OCI-LY7 (cell line): ENCODE measurements around the gene STXBP5. TPM values are rescaled to one million over a fixed set of nuclear protein-coding genes. Genes with fewer than 3 reads are reported as not detected.

Experiments
- BruUV-seq: library from RNA; stranded (reverse); fragments of 400-500 nt; replicated peaks from 2 replicates; lab custom pipeline; 2021; lab: Mats Ljungman, UMichigan
- CTCF ChIA-PET: fragments of 300-600 bp; sonication (Branson Sonifier 250); formaldehyde crosslinking; loops from one replicate; lab custom pipeline; 2022; ENCODE audit warnings: antibody characterized with exemption; ENCODE audit not compliant: unreplicated experiment; lab: Charles Lee
- POLR2A ChIA-PET: fragments of 300-600 bp; sonication (Branson Sonifier 250); formaldehyde crosslinking; loops from one replicate; lab custom pipeline; 2022; ENCODE audit warnings: antibody characterized with exemption; lab: Charles Lee
- DNase-seq: peaks from one replicate; pipeline ENCODE4 v3.0.0-alpha.2; 2015; ENCODE audit warnings: low spot score
- H2AFZ ChIP-seq: fragments of 200-600 bp; sonication (generic), shearing (Covaris generic); 2 replicates; pipeline ENCODE4 v1.6.1; 2014; ENCODE audit warnings: mild to moderate bottlenecking, antibody characterized with exemption, low read length, moderate library complexity
- H3K27ac ChIP-seq: fragments of 200-600 bp; sonication (generic); 2 replicates; pipeline ENCODE4 v1.5.1; 2014; ENCODE audit warnings: mixed run types, low read depth, mild to moderate bottlenecking, moderate library complexity, low read length, inconsistent platforms; ENCODE audit not compliant: poor library complexity, severe bottlenecking
- H3K36me3 ChIP-seq: fragments of 200-600 bp; sonication (generic); 2 replicates; pipeline ENCODE4 v1.6.1; 2014; ENCODE audit warnings: mild to moderate bottlenecking, antibody characterized with exemption, low read length, moderate library complexity, mixed read lengths; ENCODE audit not compliant: insufficient read depth
- H3K4me1 ChIP-seq: fragments of 200-600 bp; sonication (generic); 2 replicates; pipeline ENCODE4 v1.5.1; 2014; ENCODE audit warnings: mild to moderate bottlenecking, low read length; ENCODE audit not compliant: insufficient read depth, poor library complexity, severe bottlenecking
- H3K4me2 ChIP-seq: fragments of 200-600 bp; sonication (generic); 2 replicates; pipeline ENCODE4 v1.6.1; 2014; ENCODE audit warnings: mild to moderate bottlenecking, low read length
- H3K4me3 ChIP-seq: fragments of 200-600 bp; sonication (generic); 2 replicates; pipeline ENCODE4 v1.5.1; 2014; ENCODE audit warnings: mild to moderate bottlenecking, low read depth, low read length; ENCODE audit not compliant: poor library complexity, severe bottlenecking
- H3K79me2 ChIP-seq: fragments of 200-600 bp; sonication (generic); 2 replicates; pipeline ENCODE4 v1.6.1; 2016; ENCODE audit warnings: low read depth, mild to moderate bottlenecking, low read length, moderate library complexity, mixed read lengths; ENCODE audit not compliant: insufficient read depth
- H3K9me2 ChIP-seq: fragments of 200-600 bp; sonication (generic); 2 replicates; pipeline ENCODE4 v1.6.1; 2016; ENCODE audit warnings: mild to moderate bottlenecking, low read length, mixed read lengths; ENCODE audit not compliant: insufficient read depth
- H3K9me3 ChIP-seq: fragments of 200-600 bp; sonication (generic); 2 replicates; pipeline ENCODE4 v1.6.1; 2014; ENCODE audit warnings: mild to moderate bottlenecking, mixed run types, low read length, mixed read lengths
- H4K20me1 ChIP-seq: fragments of 200-600 bp; sonication (generic); 2 replicates; pipeline ENCODE4 v1.6.1; 2014; ENCODE audit warnings: mild to moderate bottlenecking, antibody characterized with exemption, low read length, moderate library complexity, mixed read lengths; ENCODE audit not compliant: insufficient read depth
- EZH2phosphoT487 ChIP-seq: fragments of 200-600 bp; sonication (generic); IDR thresholded peaks from 2 replicates; pipeline ENCODE4 v1.6.1; 2018; ENCODE audit warnings: low read depth, borderline replicate concordance, mild to moderate bottlenecking, mixed run types, antibody characterized with exemption, low read length, moderate library complexity, mixed read lengths
- intact Hi-C: fragments of 100-400 bp; cut with micrococcal nuclease; formaldehyde crosslinking; loops from one replicate; pipeline ENCODE4 v1.10.0; 2022; ENCODE audit not compliant: unreplicated experiment
- total RNA-seq, 2 experiments: library from RNA; depleted of rRNA in 1 of 2; stranded (reverse); fragments of >200 nt in 1 of 2; shearing (Covaris generic) in 1 of 2; gene quantifications; 2 replicates each; pipeline ENCODE4 v1.2.3, GENCODE V29; 2014 to 2022
- TF ChIP-seq, protein P1 (sequence below): fragments of 200-600 bp; sonication (generic); conservative IDR thresholded peaks from 2 replicates; pipeline ENCODE4 v1.5.1; 2014; ENCODE audit warnings: mild to moderate bottlenecking, antibody characterized with exemption, low read length, moderate library complexity, mixed read lengths

Gene STXBP5
- total RNA-seq, 2 experiments from 2014 or later, result 12.3 to 15.4 TPM

DNA sequence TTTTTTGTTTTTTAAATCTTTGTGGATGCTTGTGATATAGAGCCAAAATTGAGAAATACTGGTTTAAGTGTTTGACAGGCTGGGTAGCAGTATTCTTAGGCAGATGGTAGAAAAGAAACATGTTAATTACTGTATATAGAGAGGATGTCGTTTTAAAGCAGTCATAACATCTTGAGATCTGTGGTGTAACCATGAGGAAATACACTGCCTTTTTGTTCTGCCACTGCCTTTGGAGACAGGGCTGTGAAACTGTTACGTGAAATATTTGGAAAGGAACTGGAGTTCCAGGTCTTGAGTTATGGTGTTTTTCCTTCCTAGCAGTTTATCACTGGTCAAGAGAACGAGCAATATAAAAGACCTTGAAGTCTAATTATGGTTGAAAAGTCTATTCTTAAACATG is 19.5 kb downstream of the STXBP5 start:
- H4K20me1 ChIP-seq, result no peaks in the 10 kb centered on the region
- no peaks in the 10 kb centered on the region for H3K9me2 ChIP-seq
- no peak overlapping the region for H3K4me3 ChIP-seq
- CTCF ChIA-PET, result no interaction called here
- TF ChIP-seq EZH2phosphoT487, result no peak
- H3K4me1 ChIP-seq, result no peaks in the 10 kb centered on the region
- no peaks in the 10 kb centered on the region for H3K9me3 ChIP-seq
- BruUV-seq, result no TSS peak
- H3K79me2 ChIP-seq, result no peaks in the 10 kb centered on the region
- H2AFZ ChIP-seq, result no peak overlapping the region
- intact Hi-C loops, result no loop called here
- no peak overlapping the region for H3K27ac ChIP-seq
- POLR2A ChIA-PET, result no interaction called here
- H3K4me2 ChIP-seq, result no peak overlapping the region
- 0 out of 2 replicates have a peak, but pooled peaks cover under 1% of the 10 kb centered on the region for H3K36me3 ChIP-seq
- DNase-seq, result no peak

DNA sequence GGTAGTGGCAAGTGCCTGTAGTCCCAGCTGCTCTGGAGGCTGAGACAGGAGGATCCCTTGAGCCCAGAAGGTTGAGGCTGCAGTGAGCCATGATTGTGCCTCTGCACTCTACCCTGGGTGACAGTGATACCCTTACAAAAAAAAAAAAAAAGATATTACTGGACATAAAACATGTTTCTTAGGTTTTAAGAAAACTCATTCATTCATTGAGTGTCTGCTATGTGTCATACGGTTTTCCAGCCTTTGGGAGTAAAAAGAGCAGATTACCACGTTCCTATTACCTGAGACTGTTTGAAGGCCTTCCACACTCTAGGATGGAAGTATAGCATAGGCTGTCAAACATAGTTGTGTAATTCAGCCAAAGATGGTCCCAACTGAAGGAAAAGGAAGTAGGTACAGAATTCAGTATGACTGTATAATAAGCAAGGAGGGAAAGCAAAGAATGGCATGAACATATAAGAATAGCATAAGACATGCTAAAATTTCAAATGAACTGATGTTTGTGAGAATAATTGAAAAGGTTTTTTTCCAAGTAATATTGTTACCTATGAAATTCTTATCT is 22.0 kb downstream of the STXBP5 start:
- Histone ChIP-seq H3K27ac (no peak overlapping the region), H3K4me2 (no peak overlapping the region), H4K20me1 (no peaks in the 10 kb centered on the region), H3K79me2 (no peaks in the 10 kb centered on the region; the same call in 1 of the 2 replicates), H3K9me2 (no peaks in the 10 kb centered on the region), H3K4me1 (no peaks in the 10 kb centered on the region), H2AFZ (no peak overlapping the region), H3K4me3 (no peak overlapping the region), H3K9me3 (no peaks in the 10 kb centered on the region), H3K36me3 (no peaks in the 10 kb centered on the region)
- CTCF ChIA-PET, result no interaction called here
- POLR2A ChIA-PET, result no interaction called here
- BruUV-seq, result no TSS peak
- intact Hi-C loops, result no loop called here
- TF ChIP-seq, protein P1, sequence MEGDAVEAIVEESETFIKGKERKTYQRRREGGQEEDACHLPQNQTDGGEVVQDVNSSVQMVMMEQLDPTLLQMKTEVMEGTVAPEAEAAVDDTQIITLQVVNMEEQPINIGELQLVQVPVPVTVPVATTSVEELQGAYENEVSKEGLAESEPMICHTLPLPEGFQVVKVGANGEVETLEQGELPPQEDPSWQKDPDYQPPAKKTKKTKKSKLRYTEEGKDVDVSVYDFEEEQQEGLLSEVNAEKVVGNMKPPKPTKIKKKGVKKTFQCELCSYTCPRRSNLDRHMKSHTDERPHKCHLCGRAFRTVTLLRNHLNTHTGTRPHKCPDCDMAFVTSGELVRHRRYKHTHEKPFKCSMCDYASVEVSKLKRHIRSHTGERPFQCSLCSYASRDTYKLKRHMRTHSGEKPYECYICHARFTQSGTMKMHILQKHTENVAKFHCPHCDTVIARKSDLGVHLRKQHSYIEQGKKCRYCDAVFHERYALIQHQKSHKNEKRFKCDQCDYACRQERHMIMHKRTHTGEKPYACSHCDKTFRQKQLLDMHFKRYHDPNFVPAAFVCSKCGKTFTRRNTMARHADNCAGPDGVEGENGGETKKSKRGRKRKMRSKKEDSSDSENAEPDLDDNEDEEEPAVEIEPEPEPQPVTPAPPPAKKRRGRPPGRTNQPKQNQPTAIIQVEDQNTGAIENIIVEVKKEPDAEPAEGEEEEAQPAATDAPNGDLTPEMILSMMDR, result no peak
- no peak for TF ChIP-seq EZH2phosphoT487
- DNase-seq, result no peak

DNA sequence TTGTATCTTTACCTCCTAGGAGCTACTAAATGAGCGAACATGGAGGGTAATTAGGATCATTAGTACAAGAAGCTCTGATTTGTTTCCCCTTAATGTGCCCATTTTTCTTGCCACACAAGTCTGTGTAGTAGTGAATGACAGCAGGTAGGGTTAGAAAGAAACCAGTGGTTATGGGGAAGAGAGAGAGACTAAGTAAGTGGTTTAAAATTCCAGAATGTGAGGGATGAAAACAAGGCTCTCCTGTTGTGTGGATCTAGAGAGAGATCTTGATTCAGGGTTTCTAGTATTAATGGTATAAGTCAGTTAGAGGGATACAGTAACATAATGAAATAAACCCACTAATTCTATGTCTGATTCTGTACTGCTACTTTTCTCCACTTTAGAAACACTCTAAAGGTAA is 22.7 kb downstream of the STXBP5 start:
- Histone ChIP-seq H3K9me3 (no peaks in the 10 kb centered on the region), H3K4me3 (no peak overlapping the region), H3K36me3 (no peaks in the 10 kb centered on the region), H3K9me2 (no peaks in the 10 kb centered on the region), H3K4me2 (no peak overlapping the region), H3K4me1 (no peaks in the 10 kb centered on the region), H3K27ac (no peak overlapping the region), H2AFZ (no peak overlapping the region), H4K20me1 (no peaks in the 10 kb centered on the region), H3K79me2 (no peaks in the 10 kb centered on the region; the same call in 1 of the 2 replicates)
- no peak for DNase-seq
- intact Hi-C loops, result no loop called here
- ChIA-PET POLR2A (no interaction called here), CTCF (no interaction called here)
- no TSS peak for BruUV-seq
- no peak for TF ChIP-seq EZH2phosphoT487
- TF ChIP-seq, protein P1, result no peak
